Fibroblast of skin of abdomen (primary cell): ENCODE data around the gene TMEM259. TPM values are rescaled to one million over a fixed set of nuclear protein-coding genes. Genes with fewer than 3 reads are reported as not detected.
A peak's percentile ranks its signal among the peaks of the same experiment; 100 is the strongest.

Experiments used
- DNase-seq: peaks from one replicate; pipeline ENCODE4 v3.0.0-alpha.2; 2013
- polyA plus RNA-seq, 2 experiments: library from polyadenylated mRNA; unstranded; fragments of 120-200 nt; gene quantifications; one replicate each; pipeline ENCODE4 v1.2.1, GENCODE V29; 2013; ENCODE audit not compliant: insufficient read length in 2 of 2

TMEM259 gene
- polyA plus RNA-seq (2013, experiment 1 of 2; ENCODE audit: insufficient read length) = 87.2 TPM
- polyA plus RNA-seq (2013, experiment 2 of 2; ENCODE audit: insufficient read length) = 91.4 TPM

- DNase-seq = peak; percentile 98
These were observed at the start of gene TMEM259 for GRCh38 chr19:1020868-1021425. TSS of gene TMEM259 (minus strand) at chr19:1021123. CDS start at chr19:1020996, 127 bp downstream.

GRCh38 chr19:1070576-1070930, 49.6 kb upstream of the TMEM259 start:
- DNase-seq = no peak

- no peak for DNase-seq
These were observed 48.3 kb upstream of the TMEM259 start for GRCh38 chr19:1069009-1069779.

- no peak for DNase-seq
These were observed 47.4 kb upstream of the TMEM259 start for GRCh38 chr19:1068009-1069001.

- DNase-seq = no peak
These were observed 46.5 kb upstream of the TMEM259 start for GRCh38 chr19:1067341-1067957.

GRCh38 chr19:1066748-1067340, 45.9 kb upstream of the TMEM259 start, which contains the start of gene ARHGAP45:
TSS of gene ARHGAP45 (plus strand) at chr19:1067167. CDS start at chr19:1067406, 239 bp downstream.
- DNase-seq = no peak

GRCh38 chr19:1066251-1066747, 45.4 kb upstream of the TMEM259 start:
- DNase-seq = no peak

GRCh38 chr19:1065606-1066109, 44.7 kb upstream of the TMEM259 start:
- DNase-seq = no peak

GRCh38 chr19:1064661-1065605, 44.0 kb upstream of the TMEM259 start:
- peak; percentile 36 for DNase-seq

- no peak for DNase-seq
These were observed 43.2 kb upstream of the TMEM259 start for GRCh38 chr19:1063909-1064660.

GRCh38 chr19:1063030-1063908, 42.3 kb upstream of the TMEM259 start:
- no peak for DNase-seq

GRCh38 chr19:1062387-1063029, 41.6 kb upstream of the TMEM259 start:
- DNase-seq = no peak

- no peak for DNase-seq
These were observed 41.1 kb upstream of the TMEM259 start for GRCh38 chr19:1061987-1062386.

- DNase-seq = no peak
These were observed 39.8 kb upstream of the TMEM259 start for GRCh38 chr19:1060689-1061088.

- DNase-seq = no peak
These were observed 37.2 kb upstream of the TMEM259 start for GRCh38 chr19:1058112-1058511.

- DNase-seq = peak; percentile 53
These were observed 36.4 kb upstream of the TMEM259 start for GRCh38 chr19:1057176-1057855.

GRCh38 chr19:1055886-1056620, 35.1 kb upstream of the TMEM259 start:
- no peak for DNase-seq
